Nephron progenitor cell (in vitro differentiated cells): ENCODE results near the gene ZNF555.
A peak's percentile ranks its signal among the peaks of the same experiment; 100 is the strongest.

Source experiments
- DNase-seq: peaks from one replicate; pipeline ENCODE4 v3.0.0; 2021
- H3K27ac Mint-ChIP-seq: 2 replicates; pipeline ENCODE4 v1.8.0; 2021; ENCODE audit warnings: mild to moderate bottlenecking, moderate library complexity, mixed read lengths
- H3K27me3 Mint-ChIP-seq: 2 replicates; pipeline ENCODE4 v1.8.0; 2021; ENCODE audit warnings: mild to moderate bottlenecking, low read depth, mixed read lengths; ENCODE audit not compliant: poor library complexity
- H3K36me3 Mint-ChIP-seq: 2 replicates; pipeline ENCODE4 v1.8.0; 2021; ENCODE audit warnings: low read depth, mixed read lengths
- H3K4me1 Mint-ChIP-seq: 2 replicates; pipeline ENCODE4 v1.8.0; 2021; ENCODE audit warnings: mixed read lengths
- H3K4me3 Mint-ChIP-seq: 2 replicates; pipeline ENCODE4 v1.8.0; 2021; ENCODE audit warnings: mild to moderate bottlenecking, moderate library complexity, mixed read lengths
- H3K9me3 Mint-ChIP-seq: 2 replicates; pipeline ENCODE4 v1.8.0; 2021; ENCODE audit warnings: mild to moderate bottlenecking, moderate library complexity, mixed read lengths
- CTCF ChIP-seq: fragments of 200-600 bp; sonication (generic); IDR thresholded peaks from 2 replicates; pipeline ENCODE4 v1.5.0; 2021; ENCODE audit warnings: antibody characterized with exemption

ZNF555 gene

DNA sequence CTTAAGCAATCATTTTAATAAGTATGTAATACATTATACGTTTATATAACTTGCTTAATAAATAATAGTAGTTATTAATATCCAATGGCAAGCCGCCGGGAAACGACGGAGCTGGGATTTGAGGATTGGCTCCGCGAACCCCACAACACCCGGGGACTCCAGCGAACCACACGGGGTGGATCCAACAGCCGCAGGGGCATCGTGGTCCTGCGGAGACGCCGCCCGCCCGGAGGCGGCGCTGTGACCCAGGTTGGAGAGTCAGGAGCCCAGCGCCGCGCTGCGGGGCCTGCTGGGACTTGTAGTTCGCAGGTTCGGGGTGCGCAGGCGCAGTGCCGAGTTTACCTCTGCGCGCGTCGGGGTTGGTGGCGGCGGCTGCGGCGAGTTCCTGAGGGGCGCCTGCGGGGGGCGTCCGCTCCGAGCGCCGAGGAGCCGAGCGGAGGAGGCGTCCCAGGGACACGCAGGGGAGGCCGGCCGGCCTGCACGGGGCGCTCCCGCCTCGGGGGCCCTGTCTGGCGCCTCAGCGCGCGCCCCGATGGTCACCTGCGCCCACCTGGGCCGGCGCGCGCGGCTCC is 21.6 kb upstream of the ZNF555 start, which contains the start of gene ZNF554:
ZNF554 (plus strand) TSS at position 329 of the 572 bp plus-strand sequence; CDS start at position 533, 204 bp downstream.
- peak within 1 kb of the TSS; percentile 84 for H3K27ac Mint-ChIP-seq
- H3K4me1 Mint-ChIP-seq: no peaks in the 10 kb centered on the region
- peak; percentile 94 for TF ChIP-seq CTCF
- DNase-seq: peak; percentile 100
- H3K4me3 Mint-ChIP-seq: peak within 1 kb of the TSS; percentile 91
- peaks cover 10% of the 10 kb centered on the region for H3K27me3 Mint-ChIP-seq
- peaks cover 18% of the 10 kb centered on the region for H3K9me3 Mint-ChIP-seq
- H3K36me3 Mint-ChIP-seq: peaks cover 36% of the 10 kb centered on the region

- TF ChIP-seq CTCF: no peak
- peak overlapping the region; percentile 91 for H3K4me3 Mint-ChIP-seq
Measured at GRCh38 chr19:2820112-2820702, 21.1 kb upstream of the ZNF555 start.

GRCh38 chr19:2822846-2823245 is 18.4 kb upstream of the ZNF555 start:
- H3K27me3 Mint-ChIP-seq: peaks cover 11% of the 10 kb centered on the region
- DNase-seq: no peak
- no peak overlapping the region for H3K4me3 Mint-ChIP-seq
- H3K27ac Mint-ChIP-seq: no peak overlapping the region
- peaks cover 64% of the 10 kb centered on the region for H3K36me3 Mint-ChIP-seq
- H3K4me1 Mint-ChIP-seq: no peaks in the 10 kb centered on the region
- TF ChIP-seq CTCF: no peak
- peaks cover 44% of the 10 kb centered on the region for H3K9me3 Mint-ChIP-seq

More at GRCh38 chr19:2820112-2820702, 21.1 kb upstream of the ZNF555 start:
- Mint-ChIP-seq H3K27me3 (peaks cover 11% of the 10 kb centered on the region), H3K27ac (peak overlapping the region; percentile 84), H3K9me3 (peaks cover 22% of the 10 kb centered on the region), H3K36me3 (peaks cover 41% of the 10 kb centered on the region), H3K4me1 (no peaks in the 10 kb centered on the region)
- no peak for DNase-seq

DNA sequence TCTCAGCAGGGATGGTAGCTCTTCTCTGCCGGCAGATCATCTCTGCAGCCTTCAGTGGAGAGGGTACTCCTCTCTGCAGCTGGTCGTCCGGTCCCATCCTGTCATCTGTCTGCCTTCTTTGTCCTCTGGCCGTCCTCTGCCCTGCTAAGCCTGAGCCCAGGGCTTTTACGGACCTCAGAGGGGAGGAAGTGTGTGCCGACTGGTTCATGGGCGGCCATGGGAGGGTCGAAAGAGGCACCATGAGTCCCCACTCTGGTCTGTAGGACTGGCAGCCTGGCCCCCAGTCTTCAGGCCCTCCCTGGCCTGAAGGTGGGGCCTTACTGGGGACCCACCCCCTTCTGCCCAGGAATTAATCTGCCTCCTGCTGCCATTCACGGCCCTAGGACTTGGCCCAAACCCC is 17.6 kb upstream of the ZNF555 start:
- no peak for DNase-seq
- Mint-ChIP-seq H3K27ac (no peak overlapping the region), H3K9me3 (peaks cover 52% of the 10 kb centered on the region), H3K36me3 (peaks cover 72% of the 10 kb centered on the region), H3K27me3 (peaks cover 10% of the 10 kb centered on the region), H3K4me3 (no peak overlapping the region), H3K4me1 (no peaks in the 10 kb centered on the region)
- TF ChIP-seq CTCF: no peak

- H3K9me3 Mint-ChIP-seq: peaks cover 57% of the 10 kb centered on the region
- peaks cover 7% of the 10 kb centered on the region for H3K27me3 Mint-ChIP-seq
- peaks cover 76% of the 10 kb centered on the region for H3K36me3 Mint-ChIP-seq
- DNase-seq: no peak
- no peak for TF ChIP-seq CTCF
- no peak overlapping the region for H3K4me3 Mint-ChIP-seq
- H3K4me1 Mint-ChIP-seq: no peaks in the 10 kb centered on the region
- no peak overlapping the region for H3K27ac Mint-ChIP-seq
Measured at GRCh38 chr19:2824129-2824528, 17.1 kb upstream of the ZNF555 start.

DNA sequence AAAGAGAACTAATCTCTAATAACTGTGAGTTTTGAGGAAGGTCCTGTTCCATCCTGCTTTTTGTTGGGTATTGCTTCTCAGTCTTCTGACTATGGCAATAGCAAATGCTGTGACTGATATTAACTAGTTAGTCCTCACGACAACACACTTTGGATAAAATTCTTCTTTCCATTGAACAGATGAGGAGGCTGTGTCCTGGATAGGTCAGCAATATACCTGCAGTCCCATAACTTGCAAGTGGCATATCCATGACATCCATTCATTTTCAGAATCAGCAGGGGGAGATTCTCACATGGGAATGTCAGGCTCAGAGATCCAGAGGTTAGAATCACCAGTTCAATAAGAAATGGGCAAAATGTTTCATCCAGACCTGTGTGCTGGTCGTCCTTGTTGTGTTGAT is 14.3 kb upstream of the ZNF555 start:
- H3K4me1 Mint-ChIP-seq: no peaks in the 10 kb centered on the region
- H3K27me3 Mint-ChIP-seq: peaks cover 7% of the 10 kb centered on the region
- no peak for TF ChIP-seq CTCF
- peaks cover 77% of the 10 kb centered on the region for H3K9me3 Mint-ChIP-seq
- no peak overlapping the region for H3K27ac Mint-ChIP-seq
- DNase-seq: no peak
- H3K4me3 Mint-ChIP-seq: no peak overlapping the region
- peaks cover 97% of the 10 kb centered on the region for H3K36me3 Mint-ChIP-seq
